GM21360 (cell line): ENCODE data around the gene MAP3K4.

Experiments
- ATAC-seq: cut with Tn5 transposase; IDR thresholded peaks from one replicate; pipeline ENCODE4 v1.9.1; 2021; ENCODE audit warnings: mild to moderate bottlenecking, moderate library complexity; ENCODE audit not compliant: unreplicated experiment

Gene MAP3K4

DNA sequence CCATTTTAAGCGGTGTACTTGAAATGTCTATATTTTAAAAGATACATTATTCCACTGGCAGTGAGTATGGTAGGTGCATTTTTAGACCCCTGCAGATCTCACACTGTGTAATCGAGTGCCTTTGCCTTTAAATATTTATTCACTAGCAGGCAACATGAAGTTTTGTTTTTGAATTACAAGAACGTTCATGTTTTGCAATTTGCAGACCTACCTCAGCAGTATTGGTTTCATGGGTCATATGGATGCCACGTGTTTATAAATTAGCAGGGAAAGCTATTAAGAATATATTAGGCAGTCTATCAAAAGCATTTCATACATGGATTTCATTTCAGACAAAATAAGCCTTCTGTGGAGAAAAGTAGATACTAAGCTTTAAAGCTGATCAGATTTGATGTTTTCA lies 7.2 kb downstream of the MAP3K4 start:
- ATAC-seq, result no peak

GRCh38 chr6:160999516-160999915 lies 7.9 kb downstream of the MAP3K4 start:
- no peak for ATAC-seq

- ATAC-seq, result no peak
These were observed 9.1 kb downstream of the MAP3K4 start for GRCh38 chr6:161000632-161001031.

DNA sequence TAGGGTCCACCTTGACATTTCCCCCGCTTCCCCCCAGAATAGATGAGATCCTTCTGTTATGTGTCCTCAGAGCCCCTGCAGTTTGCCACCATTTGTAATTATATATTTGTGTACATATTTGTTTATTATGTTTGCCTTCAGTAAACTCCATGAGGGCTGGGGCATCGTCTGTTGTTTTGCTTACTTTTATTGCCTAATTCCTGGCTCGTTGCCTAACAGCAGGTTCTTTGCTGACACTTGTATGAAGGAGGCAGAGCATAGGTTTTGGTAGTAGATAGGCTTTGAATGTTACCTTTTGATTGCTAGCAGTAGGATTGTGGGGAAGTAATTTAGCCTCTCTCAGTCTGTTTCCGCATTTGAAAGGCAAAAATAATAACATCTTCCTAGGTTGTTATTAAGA lies 9.9 kb downstream of the MAP3K4 start:
- no peak for ATAC-seq

DNA sequence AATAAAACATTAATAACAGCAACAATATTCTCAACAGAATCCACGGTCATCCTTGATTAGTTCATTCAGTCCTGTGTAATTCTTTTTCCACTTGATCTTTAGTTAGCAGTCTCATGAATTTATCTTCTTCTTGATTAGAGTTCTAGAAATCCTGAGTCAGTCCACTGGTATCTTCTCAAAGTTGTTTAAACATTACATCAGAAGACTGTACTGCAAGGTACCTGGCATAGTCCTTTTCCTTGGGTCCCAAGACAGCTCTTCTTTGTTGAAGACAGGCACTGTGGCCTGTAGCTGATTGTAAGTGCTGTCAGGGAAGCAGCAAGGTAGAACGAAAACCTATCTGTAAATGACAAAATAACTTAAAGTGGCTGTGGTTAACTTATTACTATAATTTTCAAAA lies 11.8 kb downstream of the MAP3K4 start:
- no peak for ATAC-seq

DNA sequence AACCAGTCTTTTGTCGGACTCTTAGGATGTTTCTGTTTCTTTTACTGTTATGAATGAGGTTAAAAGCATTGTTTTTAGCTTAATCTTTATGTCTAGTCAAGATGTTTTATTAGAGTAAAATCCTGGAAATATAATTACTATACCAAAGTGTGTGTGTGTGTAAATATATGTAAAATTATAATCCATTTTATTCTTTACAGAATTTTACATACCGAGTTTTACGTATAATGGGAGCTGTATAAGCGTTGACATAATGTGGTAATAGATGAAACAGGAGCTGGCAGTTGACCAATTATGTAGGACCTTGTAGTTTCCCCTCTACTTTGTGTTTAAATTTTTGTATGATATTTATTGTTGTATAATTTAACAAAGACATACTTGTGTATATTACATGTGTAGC lies 16.7 kb downstream of the MAP3K4 start:
- ATAC-seq, result no peak

DNA sequence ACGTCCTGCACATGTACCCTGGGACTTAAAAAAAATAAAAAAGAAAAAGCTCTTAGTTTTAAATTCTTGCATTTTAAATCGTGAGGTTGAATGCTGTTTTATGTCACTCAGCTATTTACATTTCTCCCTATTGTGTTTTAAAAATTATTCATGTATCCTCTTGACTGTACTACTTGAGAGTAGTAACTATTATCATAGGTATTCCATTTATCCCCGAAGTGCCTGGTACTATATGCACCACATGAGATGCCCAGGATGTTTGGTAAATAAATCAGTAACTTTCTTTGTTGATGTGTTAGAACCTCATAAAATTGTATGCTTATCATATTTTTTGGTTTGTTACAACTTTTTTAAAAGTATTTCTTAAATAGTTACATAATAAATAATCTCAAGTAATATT lies 18.4 kb downstream of the MAP3K4 start:
- no peak for ATAC-seq

DNA sequence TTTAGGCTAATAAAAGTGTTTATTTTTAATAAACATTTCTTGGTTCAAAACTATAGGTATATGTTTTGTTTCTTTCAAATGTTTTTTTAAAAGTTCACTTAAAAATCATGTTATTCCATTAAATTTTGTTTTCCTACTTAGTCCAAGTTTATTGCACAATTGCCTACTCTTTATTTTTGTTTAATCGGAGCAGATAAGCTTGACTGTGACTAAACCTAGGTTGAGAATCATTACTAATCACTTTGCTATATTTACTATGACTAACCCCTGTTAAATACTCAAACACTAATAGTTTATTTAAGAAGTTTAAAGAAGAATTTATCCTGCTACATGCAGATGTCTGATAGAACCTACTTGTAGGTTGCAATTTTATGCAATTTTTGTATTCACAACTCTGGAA lies 18.8 kb downstream of the MAP3K4 start:
- no peak for ATAC-seq

DNA sequence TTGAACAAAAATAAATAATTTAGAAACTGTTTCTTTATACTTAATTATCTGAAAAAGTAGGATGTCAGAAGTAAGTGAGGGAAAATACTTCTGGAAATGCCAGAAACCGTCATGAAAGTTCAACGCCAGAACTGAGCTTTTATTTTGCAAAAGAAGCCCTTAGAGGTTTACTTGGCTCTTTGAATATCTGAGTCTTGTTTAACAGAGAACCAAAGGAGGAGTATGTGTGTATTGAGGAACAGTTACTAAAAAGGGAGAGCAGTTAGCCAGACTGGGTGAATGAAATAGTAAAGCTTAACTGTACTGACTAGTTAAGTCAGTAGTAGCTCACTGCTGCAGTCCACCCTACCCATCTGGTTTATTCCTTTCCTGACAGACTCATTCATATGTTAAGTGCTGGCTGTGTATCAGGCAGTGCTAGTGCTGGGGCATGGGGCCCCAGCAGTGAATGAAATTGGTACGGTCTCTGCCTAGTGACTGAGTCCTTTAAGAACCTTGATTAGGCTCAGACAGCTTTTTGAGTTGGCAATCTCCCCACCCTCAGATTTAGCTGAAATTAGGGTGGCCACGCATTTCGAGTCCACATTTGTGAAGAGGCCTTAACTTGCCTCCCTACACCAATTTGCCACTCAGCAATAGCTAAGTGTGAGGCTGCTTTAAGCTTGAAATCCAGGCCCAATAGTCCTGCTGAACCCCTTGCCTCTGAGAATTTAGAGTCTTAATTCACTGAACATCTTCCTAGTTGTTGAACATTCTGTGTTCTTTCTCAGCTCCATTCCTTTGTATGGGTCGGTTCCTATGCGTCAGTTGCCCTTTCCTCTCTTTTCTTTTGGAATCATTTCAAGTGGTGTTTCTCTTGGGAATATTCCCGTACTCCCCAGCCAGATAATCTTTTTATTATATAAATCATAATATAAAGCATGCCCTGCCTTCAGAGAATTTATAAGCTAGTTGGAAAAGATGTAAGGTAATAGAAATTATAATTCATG lies 20.2 kb downstream of the MAP3K4 start:
- no peak for ATAC-seq

DNA sequence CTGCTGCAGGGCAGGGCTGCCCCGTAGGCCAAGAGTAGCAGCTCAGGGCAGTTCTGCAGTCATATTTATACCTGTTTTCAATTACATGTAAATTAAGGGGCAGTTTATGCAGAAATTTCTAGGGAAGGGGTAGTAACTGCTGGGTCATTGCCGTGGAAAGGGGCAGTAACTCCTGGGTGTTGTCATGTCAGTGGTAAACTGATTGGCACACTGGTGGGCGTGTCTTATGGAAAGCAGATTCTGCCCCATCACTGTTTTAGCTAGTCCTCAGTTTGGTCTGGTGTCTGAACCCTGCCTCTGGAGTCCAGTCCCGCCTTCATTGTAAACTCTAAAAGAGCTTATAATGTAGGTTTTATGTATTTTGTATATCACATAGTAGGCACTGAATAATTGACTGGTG lies 22.1 kb downstream of the MAP3K4 start:
- no peak for ATAC-seq

GRCh38 chr6:161017766-161018564 lies 26.4 kb downstream of the MAP3K4 start:
- ATAC-seq, result no peak

GRCh38 chr6:161019324-161019839 lies 27.8 kb downstream of the MAP3K4 start:
- no peak for ATAC-seq

GRCh38 chr6:161021543-161021942 lies 30.0 kb downstream of the MAP3K4 start:
- no peak for ATAC-seq

GRCh38 chr6:161021998-161022743 lies 30.6 kb downstream of the MAP3K4 start:
- ATAC-seq, result no peak

DNA sequence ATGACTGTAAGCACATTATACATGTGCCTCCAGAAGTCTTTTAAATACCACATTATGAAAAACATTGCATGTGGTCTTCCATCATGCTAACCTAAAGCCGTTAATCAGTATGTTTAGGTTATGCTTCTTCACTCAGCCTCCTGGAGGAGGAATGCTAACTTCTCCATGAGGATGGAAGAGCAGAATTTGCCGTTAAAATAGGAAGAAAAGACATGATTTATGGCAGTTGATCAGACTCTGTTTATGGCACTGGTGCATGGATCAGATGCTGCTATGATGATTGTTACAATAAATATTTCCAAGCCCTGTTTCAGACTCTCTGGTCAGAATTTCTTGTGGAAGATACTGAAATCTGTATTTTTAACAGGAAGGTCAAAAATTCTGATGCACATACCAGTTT lies 31.7 kb downstream of the MAP3K4 start:
- no peak for ATAC-seq

GRCh38 chr6:161024364-161024920 lies 32.9 kb downstream of the MAP3K4 start:
- no peak for ATAC-seq

- no peak for ATAC-seq
These were observed 35.8 kb downstream of the MAP3K4 start for GRCh38 chr6:161027385-161027784.

GRCh38 chr6:161029195-161029809 lies 37.7 kb downstream of the MAP3K4 start:
- ATAC-seq, result peak; percentile 81

DNA sequence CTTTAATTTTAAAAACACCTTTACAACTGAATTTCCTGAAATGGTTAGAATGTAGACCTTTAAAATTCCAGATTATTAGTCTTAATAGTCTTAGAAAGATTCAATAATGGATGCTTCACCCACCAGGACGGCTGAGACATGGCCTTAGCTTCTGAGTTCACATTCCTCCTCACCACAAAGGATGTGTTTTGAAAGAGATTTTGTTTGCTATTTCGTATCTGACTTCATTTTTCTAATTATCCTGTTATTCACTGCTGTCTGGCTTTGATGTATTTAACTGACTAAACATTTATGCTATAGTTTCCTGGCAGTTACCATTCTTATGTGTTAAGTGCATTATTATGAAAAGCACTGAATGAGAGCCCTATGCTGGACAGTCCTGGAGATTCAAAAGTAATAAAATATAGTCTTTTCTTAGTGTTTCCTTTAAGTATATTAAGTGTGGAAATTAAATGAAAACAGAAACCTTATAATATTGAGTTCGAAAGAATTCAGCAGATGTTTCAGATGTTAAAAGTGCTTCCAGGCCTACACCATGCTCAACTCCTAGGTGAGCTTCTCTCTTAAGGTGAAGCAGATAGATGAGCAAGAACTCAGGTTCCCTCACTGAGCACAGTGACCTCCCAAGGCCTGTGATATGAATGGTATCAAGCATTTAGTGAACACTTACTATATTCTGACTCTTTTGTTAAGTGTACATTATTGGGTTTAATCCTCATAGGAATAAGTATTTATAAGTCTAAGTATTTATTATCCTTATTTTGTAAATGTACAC lies 40.3 kb downstream of the MAP3K4 start:
- no peak for ATAC-seq
